Neural progenitor cell (in vitro differentiated cells): ENCODE measurements around the gene AKIRIN2.

Experiments
- EZH2 ChIP-seq: fragments of 200-600 bp; sonication (generic); IDR thresholded peaks from 2 replicates; pipeline ENCODE4 v1.6.1; 2017; ENCODE audit warnings: antibody characterized with exemption, mild to moderate bottlenecking, moderate library complexity
- TF ChIP-seq, protein P1 (sequence below): fragments of 200-600 bp; sonication (generic); IDR thresholded peaks from 2 replicates; pipeline ENCODE4 v1.5.1; 2017; ENCODE audit warnings: antibody characterized with exemption, mild to moderate bottlenecking

DNA sequence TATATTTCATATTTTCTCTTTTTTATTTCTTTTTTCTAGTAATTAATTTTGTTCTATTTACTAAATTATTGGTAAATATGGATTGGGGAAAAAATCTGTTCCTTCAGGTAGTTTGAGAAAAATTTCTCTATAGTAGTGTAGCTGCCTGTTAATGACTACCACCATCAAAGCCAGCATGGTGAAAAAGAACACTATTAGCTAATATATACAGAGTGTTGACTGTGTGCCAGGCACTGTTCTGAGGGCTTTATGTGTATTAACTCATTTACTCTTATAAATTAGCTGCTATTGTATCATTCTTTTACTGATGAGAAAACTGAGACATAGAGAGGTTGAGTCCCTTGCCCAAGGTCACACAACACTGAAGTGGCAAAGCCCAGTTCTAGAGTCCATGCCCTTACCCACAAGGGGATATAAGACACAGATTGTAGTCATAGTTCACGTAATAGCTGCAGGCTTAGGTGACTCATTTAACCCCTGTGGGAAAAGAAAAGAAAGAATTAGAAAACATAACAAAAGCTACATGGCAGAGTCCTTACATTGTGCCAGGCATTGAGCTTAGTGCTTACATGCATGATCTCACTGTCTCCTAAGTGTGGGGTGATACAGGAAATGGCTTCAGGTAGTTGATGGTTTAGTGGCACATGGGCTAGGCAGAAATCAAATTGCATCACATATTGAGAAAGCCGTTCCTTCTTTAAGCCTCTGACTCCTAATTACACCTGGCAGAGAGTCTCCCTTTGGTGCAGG, 12.2 kb upstream of the AKIRIN2 start:
- TF ChIP-seq, protein P1, sequence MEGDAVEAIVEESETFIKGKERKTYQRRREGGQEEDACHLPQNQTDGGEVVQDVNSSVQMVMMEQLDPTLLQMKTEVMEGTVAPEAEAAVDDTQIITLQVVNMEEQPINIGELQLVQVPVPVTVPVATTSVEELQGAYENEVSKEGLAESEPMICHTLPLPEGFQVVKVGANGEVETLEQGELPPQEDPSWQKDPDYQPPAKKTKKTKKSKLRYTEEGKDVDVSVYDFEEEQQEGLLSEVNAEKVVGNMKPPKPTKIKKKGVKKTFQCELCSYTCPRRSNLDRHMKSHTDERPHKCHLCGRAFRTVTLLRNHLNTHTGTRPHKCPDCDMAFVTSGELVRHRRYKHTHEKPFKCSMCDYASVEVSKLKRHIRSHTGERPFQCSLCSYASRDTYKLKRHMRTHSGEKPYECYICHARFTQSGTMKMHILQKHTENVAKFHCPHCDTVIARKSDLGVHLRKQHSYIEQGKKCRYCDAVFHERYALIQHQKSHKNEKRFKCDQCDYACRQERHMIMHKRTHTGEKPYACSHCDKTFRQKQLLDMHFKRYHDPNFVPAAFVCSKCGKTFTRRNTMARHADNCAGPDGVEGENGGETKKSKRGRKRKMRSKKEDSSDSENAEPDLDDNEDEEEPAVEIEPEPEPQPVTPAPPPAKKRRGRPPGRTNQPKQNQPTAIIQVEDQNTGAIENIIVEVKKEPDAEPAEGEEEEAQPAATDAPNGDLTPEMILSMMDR = no peak
- TF ChIP-seq EZH2 = no peak
